ENCODE results near the gene HPDL.
A peak's percentile ranks its signal among the peaks of the same experiment; 100 is the strongest.
"Not testable (repeated sequence)": the region's sequence is repeated elsewhere in the genome, so short reads cannot be mapped to it uniquely, and the experiment has no call there.

Gene HPDL

DNA sequence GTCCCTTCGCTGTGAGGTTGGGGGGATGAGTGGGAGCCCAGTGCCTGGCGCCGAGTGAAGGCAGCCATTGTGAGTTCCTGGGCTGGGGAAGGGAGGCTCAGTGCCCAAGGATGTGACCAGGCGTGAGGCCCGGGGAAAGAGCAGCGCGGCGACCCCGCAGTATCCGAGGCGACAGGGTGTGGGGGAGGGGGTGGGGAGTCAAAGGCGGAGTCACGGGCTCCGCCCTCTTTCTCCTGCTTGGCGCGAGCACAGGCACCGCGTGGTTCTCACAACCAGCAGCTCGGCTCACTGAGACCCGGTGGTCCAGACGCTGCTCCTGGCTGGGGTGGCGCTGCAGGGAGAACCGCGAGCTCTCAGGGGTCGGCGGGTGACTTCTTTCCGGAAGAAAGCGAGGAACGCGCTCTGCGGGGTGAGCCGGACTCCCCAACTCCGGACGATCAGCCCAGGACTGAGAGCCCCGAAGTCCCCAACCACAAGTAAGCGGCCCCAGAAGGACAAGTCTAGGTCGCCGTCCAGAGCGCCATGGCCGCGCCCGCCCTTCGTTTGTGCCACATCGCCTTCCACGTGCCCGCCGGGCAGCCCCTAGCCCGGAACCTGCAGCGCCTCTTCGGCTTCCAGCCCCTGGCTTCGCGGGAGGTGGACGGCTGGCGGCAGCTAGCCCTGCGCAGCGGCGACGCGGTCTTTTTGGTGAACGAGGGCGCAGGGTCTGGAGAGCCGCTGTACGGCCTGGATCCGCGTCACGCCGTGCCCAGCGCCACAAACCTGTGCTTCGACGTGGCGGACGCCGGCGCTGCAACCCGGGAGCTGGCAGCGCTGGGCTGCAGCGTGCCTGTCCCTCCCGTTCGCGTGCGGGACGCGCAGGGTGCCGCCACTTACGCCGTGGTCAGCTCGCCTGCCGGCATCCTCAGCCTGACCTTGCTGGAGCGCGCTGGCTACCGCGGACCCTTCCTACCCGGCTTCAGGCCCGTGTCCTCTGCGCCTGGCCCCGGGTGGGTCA is at the start of gene HPDL:
Gene HPDL (plus strand): TSS at position 269 of the 997 bp plus-strand sequence. CDS start 254 bp downstream, at position 523.
- peak within 1 kb of the TSS; percentile 73 for H3K27ac Mint-ChIP-seq
- DNase-seq (ENCODE audit: low spot score in 2 of 2) (peak in 1 of 2 donors; percentile 42), ATAC-seq (ENCODE audit: low read depth) (peak; percentile 82)
- peak within 1 kb of the TSS; percentile 89 for H3K4me3 Mint-ChIP-seq
- no peaks in the 10 kb centered on the region for H3K9me3 Mint-ChIP-seq
- peaks cover 2% of the 10 kb centered on the region for H3K36me3 Mint-ChIP-seq
- no peaks in the 10 kb centered on the region for H3K27me3 Mint-ChIP-seq
- peaks cover 18% of the 10 kb centered on the region for H3K4me1 Mint-ChIP-seq

DNA sequence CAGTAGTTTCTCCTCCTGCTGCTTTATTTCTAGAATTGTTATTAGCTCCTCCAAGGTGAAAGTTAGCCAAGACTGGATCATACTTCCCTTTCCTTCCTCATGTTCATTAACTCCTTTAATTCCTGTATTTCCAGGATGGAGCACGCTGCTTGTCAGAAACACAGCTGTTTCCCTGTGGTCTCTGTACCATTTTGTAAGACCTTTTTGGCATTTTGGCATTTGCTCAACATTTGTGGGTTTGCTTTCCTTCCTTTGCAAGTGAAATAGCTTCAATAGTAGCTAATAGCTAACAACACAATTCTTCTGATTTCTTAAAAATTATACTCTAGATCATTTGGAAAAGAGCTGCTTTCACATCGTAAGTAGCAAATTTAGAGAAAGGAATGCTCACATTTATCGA is 44.3 kb upstream of the HPDL start:
- ATAC-seq (ENCODE audit: low read depth) (no peak), DNase-seq (ENCODE audit: low spot score in 2 of 2) (no peak)
- H3K27ac Mint-ChIP-seq, result no peak overlapping the region
- peaks cover 7% of the 10 kb centered on the region for H3K36me3 Mint-ChIP-seq
- peaks cover 2% of the 10 kb centered on the region for H3K27me3 Mint-ChIP-seq
- peaks cover 1% of the 10 kb centered on the region for H3K9me3 Mint-ChIP-seq
- H3K4me1 Mint-ChIP-seq, result no peaks in the 10 kb centered on the region
- no peak overlapping the region for H3K4me3 Mint-ChIP-seq

DNA sequence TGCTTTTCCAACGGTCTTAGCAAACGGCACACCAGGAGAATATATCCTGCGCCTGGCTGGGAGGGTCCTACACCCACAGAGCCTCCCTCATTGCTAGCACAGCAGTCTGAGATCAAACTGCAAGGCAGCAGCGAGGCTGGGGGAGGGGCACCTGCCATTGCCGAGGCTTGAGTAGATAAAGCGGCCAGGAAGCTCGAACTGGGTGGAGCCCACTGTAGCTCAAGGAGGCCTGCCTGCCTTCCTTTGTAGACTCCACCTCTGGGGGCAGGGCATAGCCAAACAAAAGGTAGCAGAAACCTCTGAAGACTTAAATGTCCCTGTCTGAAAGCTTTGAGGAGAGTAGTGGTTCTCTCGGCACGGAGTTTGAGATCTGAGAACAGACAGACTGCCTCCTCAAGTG is 41.8 kb upstream of the HPDL start:
- not testable (repeated sequence) for H3K9me3 Mint-ChIP-seq; H3K27me3 Mint-ChIP-seq; DNase-seq (ENCODE audit: low spot score in 2 of 2); H3K36me3 Mint-ChIP-seq; H3K4me3 Mint-ChIP-seq; H3K27ac Mint-ChIP-seq; H3K4me1 Mint-ChIP-seq; ATAC-seq (ENCODE audit: low read depth)

DNA sequence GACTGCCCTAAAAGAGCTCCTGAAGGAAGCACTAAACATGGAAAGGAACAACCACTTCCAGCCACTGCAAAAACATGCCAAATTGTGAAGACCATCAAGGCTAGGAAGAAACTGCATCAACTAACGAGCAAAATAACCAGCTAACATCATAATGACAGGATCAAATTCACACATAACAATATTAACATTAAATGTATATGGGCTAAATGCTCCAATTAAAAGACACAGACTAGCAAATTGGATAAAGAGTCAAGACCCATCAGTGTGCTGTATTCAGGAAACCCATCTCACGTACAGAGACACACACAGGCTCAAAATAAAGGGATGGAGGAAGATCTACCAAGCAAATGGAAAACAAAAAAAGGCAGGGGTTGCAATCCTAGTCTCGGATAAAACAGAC is 40.2 kb upstream of the HPDL start:
- H3K36me3 Mint-ChIP-seq; H3K4me3 Mint-ChIP-seq; H3K27me3 Mint-ChIP-seq; H3K27ac Mint-ChIP-seq; DNase-seq (ENCODE audit: low spot score in 2 of 2); H3K9me3 Mint-ChIP-seq; ATAC-seq (ENCODE audit: low read depth); H3K4me1 Mint-ChIP-seq: not testable (repeated sequence)

DNA sequence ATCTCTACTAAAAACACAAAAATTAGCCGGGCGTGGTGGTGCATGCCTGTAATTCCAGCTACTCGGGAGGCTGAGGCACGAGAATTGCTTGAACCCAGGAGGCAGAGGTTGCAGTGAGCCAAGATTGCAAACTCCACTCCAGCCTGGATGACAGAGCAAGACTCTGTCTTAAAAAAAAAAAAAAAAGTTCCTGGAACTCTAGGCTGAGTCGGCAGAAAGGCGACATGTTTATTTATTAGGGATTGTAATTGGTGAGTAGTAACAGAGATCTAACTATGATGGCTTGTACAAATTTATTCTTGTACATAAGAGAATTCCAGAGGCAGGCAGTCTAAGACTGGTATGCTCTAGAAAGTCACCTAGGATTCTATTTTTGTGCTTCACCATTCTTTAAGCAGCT is 35.7 kb upstream of the HPDL start:
- not testable (repeated sequence) for DNase-seq (ENCODE audit: low spot score in 2 of 2); H3K9me3 Mint-ChIP-seq; H3K36me3 Mint-ChIP-seq; ATAC-seq (ENCODE audit: low read depth); H3K27ac Mint-ChIP-seq; H3K4me3 Mint-ChIP-seq; H3K4me1 Mint-ChIP-seq; H3K27me3 Mint-ChIP-seq

DNA sequence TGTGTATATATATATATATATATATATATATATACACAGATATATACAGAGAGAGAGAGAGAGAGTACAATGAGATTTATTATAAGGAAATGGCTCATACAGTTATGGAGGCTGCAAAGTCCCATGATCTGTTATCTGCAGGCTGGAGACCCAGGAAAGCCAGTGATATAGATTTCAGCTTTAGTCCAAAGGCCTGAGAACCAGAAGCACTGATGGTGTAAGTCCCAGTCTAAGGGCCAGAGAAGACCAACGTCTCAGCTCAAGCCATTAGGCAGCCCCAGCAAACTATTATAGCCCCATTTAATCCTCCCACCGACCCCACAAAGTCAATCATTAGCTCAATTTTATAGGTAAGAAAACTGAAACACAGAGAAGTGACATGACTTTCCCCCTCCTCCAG is 35.0 kb upstream of the HPDL start:
- Mint-ChIP-seq H3K36me3 (no peaks in the 10 kb centered on the region), H3K9me3 (no peaks in the 10 kb centered on the region), H3K27ac (no peak overlapping the region), H3K27me3 (no peaks in the 10 kb centered on the region), H3K4me3 (no peak overlapping the region), H3K4me1 (no peaks in the 10 kb centered on the region)
- ATAC-seq (ENCODE audit: low read depth) (no peak), DNase-seq (ENCODE audit: low spot score in 2 of 2) (no peak)

DNA sequence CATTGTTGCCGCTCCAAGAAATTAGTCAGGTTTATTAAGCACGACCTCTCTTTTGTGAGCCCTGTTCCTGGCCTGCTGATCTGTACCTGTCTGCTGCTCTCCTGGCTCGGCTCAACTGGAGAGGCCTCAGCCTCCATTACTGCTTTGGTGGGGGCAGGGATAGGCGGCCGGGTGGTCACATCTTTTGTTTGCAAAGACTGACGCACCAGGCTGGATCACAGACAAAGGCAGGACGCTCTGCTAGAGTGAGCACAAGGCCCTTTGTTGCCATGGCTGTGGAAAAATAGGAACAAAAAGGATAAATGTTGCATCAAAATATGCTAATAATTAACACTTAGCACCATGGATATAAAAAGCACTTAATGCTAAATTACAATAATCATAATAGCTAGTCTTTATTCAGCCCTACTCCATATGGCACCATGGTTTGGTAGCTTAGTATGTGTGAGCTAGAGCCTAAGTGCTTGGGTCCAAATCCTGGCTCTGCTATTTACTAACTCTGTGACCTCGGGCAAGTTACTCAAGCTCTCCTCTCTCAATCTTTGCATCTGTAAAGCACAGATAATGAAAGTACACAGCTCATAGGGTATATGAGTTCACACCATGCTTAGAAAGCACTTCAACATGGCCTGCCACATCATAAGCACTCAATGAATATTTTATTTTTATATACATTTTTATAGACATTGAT is 28.9 kb upstream of the HPDL start:
- no peak overlapping the region for H3K4me3 Mint-ChIP-seq
- no peaks in the 10 kb centered on the region for H3K27me3 Mint-ChIP-seq
- no peaks in the 10 kb centered on the region for H3K36me3 Mint-ChIP-seq
- no peak overlapping the region for H3K27ac Mint-ChIP-seq
- DNase-seq (ENCODE audit: low spot score in 2 of 2) (no peak), ATAC-seq (ENCODE audit: low read depth) (no peak)
- no peaks in the 10 kb centered on the region for H3K9me3 Mint-ChIP-seq
- H3K4me1 Mint-ChIP-seq, result peaks cover 5% of the 10 kb centered on the region

DNA sequence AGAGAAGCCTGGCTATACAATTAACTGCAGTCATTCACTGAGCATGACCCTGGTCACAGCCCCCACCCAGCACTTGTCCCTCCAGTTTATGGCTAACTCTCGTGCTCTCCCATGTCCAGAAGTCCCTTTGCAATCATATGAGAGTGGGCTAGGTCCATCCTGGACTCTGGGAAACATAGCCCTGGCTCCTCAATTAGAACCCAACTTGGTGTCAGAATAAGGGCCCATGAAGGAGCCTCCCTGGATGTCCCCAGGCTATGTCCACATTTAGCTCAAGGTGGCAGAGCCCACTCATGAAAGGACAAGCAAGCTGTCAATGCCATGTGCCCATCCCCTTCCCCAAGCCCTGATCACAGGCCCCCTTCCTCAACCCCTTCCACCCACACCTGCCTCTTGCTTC is 27.4 kb upstream of the HPDL start:
- H3K27me3 Mint-ChIP-seq, result no peaks in the 10 kb centered on the region
- no peak overlapping the region for H3K27ac Mint-ChIP-seq
- peaks cover 5% of the 10 kb centered on the region for H3K4me1 Mint-ChIP-seq
- no peaks in the 10 kb centered on the region for H3K9me3 Mint-ChIP-seq
- H3K36me3 Mint-ChIP-seq, result no peaks in the 10 kb centered on the region
- ATAC-seq (ENCODE audit: low read depth) (no peak), DNase-seq (ENCODE audit: low spot score in 2 of 2) (no peak)
- no peak overlapping the region for H3K4me3 Mint-ChIP-seq

DNA sequence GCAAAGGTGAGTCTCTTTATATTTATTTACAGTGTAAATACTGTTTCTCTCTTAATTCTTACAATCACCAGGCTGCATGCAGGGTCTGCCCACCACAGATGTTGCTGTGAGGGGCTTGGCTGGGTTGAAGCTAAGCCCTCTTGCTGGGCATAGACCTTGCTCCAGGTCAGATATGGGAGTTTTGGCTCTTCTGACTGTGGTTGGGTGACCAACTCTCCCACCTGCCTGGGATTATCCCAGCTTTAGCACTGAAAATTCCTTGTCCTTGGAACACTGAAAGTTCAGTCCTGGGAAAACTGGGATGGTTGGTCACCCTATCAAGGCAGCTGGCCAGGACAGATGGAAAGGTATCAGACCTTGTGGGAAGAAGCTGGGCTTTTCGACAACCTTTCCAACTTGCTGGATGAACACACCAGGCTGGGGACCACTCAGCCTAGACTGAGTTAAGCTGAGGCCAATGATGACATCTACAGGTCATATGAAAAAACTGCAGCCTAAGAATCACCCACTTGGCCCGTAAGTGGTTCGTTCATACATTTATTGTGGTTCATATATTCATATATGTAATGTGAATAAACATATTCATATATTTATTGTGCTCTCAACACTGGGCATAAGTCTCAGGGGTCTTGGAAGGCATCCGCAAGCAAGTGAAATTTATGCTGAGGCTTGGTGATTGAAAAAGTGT is 26.6 kb upstream of the HPDL start:
- no peak overlapping the region for H3K27ac Mint-ChIP-seq
- H3K36me3 Mint-ChIP-seq, result no peaks in the 10 kb centered on the region
- no peak overlapping the region for H3K4me3 Mint-ChIP-seq
- H3K9me3 Mint-ChIP-seq, result no peaks in the 10 kb centered on the region
- DNase-seq (ENCODE audit: low spot score in 2 of 2) (peak; percentile 29 to 50), ATAC-seq (ENCODE audit: low read depth) (peak; percentile 12)
- peaks cover 11% of the 10 kb centered on the region for H3K4me1 Mint-ChIP-seq
- no peaks in the 10 kb centered on the region for H3K27me3 Mint-ChIP-seq

DNA sequence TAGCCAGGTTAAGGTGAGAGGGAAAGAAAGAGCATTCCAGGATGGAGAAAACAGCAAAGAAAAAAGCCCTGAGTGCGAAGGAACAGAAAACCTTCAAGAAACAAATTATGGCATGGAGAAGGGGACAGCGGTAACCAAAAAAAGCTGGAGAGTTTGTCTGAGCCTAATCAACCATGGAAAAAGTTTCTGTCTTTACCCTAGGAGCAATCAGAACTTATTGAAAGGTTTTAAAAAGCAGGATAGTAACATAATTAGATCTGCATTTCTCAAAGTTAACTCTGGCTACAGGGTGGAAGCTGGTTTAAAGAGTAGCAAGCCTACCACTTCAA is 26.1 kb upstream of the HPDL start:
- no peaks in the 10 kb centered on the region for H3K36me3 Mint-ChIP-seq
- H3K27ac Mint-ChIP-seq, result no peak overlapping the region
- H3K27me3 Mint-ChIP-seq, result no peaks in the 10 kb centered on the region
- DNase-seq (ENCODE audit: low spot score in 2 of 2), result no peak
- no peak for ATAC-seq (ENCODE audit: low read depth)
- H3K9me3 Mint-ChIP-seq, result no peaks in the 10 kb centered on the region
- H3K4me3 Mint-ChIP-seq, result no peak overlapping the region
- peaks cover 14% of the 10 kb centered on the region for H3K4me1 Mint-ChIP-seq

DNA sequence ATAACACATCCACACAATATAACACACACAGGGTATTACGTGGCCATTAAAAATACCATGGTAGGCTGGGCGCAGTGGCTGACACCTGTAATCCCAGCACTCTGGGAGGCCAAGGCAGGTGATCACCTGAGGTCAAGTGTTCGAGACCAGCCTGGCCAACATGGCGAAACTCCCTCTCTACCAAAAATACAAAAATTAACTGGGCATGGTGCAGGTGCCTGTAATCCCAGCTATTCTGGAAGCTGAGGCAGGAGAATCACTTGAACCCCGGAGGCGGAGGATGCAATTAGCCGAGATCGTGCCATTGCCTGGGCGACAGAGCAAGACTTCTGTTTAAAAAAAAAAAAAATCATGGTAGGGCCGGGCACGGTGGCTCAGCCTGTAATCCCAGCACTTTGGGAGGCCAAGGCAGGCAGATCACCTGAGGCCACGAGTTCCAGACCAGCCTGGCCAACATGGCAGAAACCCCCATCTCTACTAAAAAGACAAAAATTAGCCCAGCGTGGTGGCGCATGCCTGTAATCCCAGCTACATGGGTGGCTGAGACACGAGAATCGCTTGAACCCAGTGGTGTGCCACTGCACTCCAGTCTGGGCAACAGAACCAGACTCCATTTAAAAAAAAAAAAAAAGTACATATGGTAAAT is 24.1 kb upstream of the HPDL start:
- H3K4me3 Mint-ChIP-seq, result peak overlapping the region; percentile 61
- H3K36me3 Mint-ChIP-seq, result no peaks in the 10 kb centered on the region
- no peaks in the 10 kb centered on the region for H3K27me3 Mint-ChIP-seq
- H3K27ac Mint-ChIP-seq, result peak overlapping the region; percentile 95
- peaks cover 24% of the 10 kb centered on the region for H3K4me1 Mint-ChIP-seq
- ATAC-seq (ENCODE audit: low read depth) (no peak), DNase-seq (ENCODE audit: low spot score in 2 of 2) (no peak)
- no peaks in the 10 kb centered on the region for H3K9me3 Mint-ChIP-seq

DNA sequence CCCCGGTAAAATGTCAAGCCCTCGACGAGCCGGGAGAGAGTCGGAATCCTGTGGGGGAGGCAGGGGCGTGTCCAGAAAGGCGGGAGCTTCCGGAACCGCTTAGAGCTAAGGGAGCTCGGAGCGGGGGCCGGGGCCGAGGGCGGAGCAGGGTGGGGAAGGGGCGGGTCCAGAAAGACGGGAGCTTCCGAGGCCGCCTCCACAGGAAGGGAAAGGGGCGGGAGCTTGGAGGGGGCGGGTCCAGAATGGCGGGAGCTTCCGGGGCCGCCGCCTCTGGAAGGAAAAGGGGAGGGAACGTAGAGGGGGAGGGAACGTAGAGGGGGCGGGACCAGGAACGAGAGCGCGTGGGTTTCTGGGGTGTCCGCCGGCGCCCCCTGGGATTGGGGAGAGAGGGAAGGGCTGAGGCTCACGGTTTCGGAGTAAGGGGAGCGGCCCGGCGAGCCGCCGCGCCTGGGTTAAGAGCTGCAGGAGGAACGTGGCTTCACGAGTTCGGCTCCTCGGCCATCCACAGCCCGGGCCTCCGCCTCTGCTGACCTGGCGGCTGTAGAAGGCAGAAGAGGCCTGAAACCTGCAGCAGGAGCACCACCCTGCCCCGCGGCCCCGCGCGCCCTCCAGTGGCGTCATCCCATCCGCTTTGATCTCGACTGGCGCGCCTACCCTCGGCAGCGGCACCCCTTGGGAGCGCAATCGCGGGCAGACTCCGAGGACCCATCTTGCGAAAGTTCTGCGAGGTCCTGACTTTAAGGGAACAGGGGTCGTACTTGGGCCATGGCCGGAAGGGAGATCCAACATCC is 23.0 kb upstream of the HPDL start:
- peak overlapping the region; percentile 95 for H3K27ac Mint-ChIP-seq
- DNase-seq (ENCODE audit: low spot score in 2 of 2) (peak; percentile 84 to 89), ATAC-seq (ENCODE audit: low read depth) (peak; percentile 77)
- H3K4me3 Mint-ChIP-seq, result peak overlapping the region; percentile 89
- H3K4me1 Mint-ChIP-seq, result peaks cover 24% of the 10 kb centered on the region
- no peaks in the 10 kb centered on the region for H3K9me3 Mint-ChIP-seq
- no peaks in the 10 kb centered on the region for H3K27me3 Mint-ChIP-seq
- H3K36me3 Mint-ChIP-seq, result no peaks in the 10 kb centered on the region
